GM23248 (cell line): Measurements from ENCODE around the gene SLC25A21.

Source experiments
- EZH2 ChIP-seq: fragments of 200-600 bp; sonication (generic); IDR thresholded peaks from 2 replicates; pipeline ENCODE4 v1.6.1; 2018; ENCODE audit warnings: antibody characterized with exemption, mild to moderate bottlenecking; ENCODE audit not compliant: insufficient read depth, poor library complexity, severe bottlenecking
- EZH2phosphoT487 ChIP-seq: fragments of 200-600 bp; sonication (generic); IDR thresholded peaks from 2 replicates; pipeline ENCODE4 v1.6.1; 2018; ENCODE audit warnings: antibody characterized with exemption, moderate library complexity, mild to moderate bottlenecking, low read depth; ENCODE audit not compliant: insufficient read depth

- TF ChIP-seq EZH2phosphoT487: no peak
- no peak for TF ChIP-seq EZH2
Measured at GRCh38 chr14:36916668-36917067, 255.7 kb downstream of the SLC25A21 start.
